Activated T-cell treated with anti-CD3 and anti-CD28 coated beads, Interleukin-2, amount 50 U/mL, for 48 hours (primary cell): ENCODE data around the gene GNL2.
"Not testable (repeated sequence)": the region's sequence is repeated elsewhere in the genome, so short reads cannot be mapped to it uniquely, and the experiment has no call there.

ENCODE experiments used
- DNase-seq, 2 experiments: peaks; one replicate each; pipeline ENCODE4 v3.0.0-alpha.2; 2020

Gene GNL2

DNA sequence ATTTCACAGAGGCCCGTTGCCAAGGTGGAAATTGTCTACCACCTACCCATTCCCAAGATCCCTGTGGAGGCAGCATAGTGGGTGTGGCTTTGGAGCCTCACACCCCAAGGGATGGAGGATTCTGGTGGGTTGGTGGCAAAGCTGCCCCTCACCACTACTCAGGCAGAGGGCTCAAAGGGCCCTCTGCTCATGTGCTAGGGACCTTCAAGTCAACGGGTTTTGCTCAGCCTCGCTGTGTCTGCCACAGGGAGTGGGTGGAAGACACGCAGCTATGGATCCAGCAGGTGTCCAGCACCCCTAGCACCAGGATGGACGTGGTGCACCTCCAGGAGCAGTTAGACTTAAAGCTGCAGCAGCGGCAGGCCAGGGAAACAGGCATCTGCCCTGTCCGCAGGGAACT, 36.7 kb downstream of the GNL2 start:
- DNase-seq, result no peak

DNA sequence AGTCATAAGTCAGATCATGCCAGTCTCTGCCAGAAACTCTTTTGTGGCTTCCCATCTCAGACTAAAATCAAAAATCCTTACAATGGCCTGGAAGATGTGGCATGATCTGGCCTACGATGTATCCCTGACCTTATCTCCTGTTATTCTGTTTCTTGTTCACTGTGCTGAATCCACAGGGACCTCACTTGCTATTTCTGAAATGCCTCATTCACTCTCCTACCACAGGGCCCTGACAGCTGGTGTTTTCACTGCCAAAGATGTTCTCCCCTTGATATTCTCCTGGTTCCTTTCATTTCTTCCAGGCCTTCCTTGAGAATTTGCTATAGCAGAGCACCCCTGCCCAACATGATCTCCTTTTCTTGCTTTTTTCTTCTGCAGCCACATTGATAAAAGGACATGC, 37.3 kb downstream of the GNL2 start:
- no peak for DNase-seq

DNA sequence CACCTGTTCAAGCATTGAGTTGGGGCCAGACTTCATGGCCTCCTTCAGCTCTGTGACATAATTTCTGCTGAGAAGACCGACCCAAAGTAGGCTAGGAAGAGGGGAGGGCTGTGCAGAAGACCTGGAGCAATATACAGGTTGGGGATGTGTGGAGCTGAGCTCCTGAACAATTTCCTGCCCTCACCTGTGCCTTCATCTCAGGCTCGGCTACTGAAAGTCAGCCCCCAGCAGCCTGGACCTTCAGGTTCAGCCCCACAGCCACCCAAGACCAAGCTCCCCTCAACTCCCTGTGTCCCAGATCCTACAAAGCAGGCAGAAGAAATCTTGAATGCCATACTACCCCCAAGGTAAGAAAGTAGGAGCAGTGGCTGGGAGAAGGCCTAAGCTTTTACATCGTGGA, 38.3 kb downstream of the GNL2 start:
- DNase-seq, result no peak

DNA sequence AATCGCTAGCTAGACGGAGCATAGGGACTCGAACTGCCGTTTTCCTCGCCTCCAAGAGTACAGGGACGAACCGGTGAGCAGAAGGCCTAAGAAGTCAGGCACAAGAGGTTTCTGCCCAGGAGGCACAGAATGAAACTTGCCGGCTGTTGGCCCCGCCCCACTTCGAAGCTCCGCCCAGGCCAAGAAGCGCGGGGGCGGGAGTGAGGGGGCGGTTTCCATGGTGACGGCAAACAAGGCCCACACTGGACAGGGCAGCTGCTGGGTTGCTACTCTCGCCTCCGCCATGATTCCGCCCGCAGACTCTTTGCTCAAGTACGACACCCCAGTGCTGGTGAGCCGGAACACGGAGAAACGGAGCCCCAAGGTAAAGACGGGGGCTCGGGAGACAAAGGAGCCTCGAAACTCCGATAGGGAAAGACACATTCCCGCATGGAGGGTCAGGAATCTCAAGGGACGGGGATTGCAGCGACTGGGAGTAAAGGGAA, 39.0 kb downstream of the GNL2 start, which contains the start of gene DNALI1:
TSS of gene DNALI1 (plus strand) at position 229 of the 485 bp plus-strand sequence. CDS start at position 284, 55 bp downstream.
- peak; percentile 55 to 63 for DNase-seq

DNA sequence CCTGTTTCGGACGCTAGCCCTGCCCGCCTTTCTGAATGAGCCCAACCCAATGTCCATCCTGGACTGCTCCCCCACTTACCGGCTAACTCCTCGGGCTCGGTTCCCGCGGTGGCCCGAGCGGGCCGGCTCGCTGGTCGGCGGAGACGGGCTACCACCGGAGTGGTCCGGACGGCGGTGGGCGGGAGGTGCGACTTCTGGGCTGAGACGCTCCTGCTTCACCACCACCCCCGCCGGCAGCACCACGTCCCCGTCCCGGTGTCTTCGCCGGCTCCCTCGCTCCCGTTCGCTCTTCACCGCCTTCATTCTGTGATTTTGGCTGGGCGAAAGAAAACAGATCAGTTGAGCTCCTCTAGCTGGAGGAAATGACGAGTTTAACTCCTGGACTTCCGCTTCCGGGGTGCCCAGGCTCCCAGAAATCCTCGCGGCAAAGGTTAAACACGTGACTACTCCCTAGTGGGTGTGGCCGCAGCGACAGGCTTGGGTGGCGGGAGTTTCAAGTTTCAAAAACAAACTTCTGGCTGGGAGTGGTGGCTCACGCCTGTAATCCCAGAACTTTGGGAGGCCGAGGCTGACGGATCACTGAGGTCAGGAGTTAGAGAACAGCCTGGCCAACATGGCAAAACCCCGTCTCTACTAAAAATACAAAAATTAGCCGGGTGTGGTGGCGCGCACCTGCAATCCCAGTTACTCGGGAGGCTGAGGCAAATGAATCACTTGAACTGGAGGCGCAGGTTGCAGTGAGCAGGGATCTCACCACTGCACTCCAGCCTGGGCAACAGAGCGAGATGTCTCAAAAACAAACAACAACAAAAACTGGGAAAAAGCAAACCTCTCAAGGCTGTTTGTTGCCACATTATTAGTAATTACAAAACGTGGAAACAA, 41.6 kb downstream of the GNL2 start, which contains the start of gene SNIP1:
TSS of gene SNIP1 (minus strand) at position 367 of the 882 bp plus-strand sequence. CDS start at position 303, 64 bp downstream.
- DNase-seq, result peak; percentile 92 to 93

DNA sequence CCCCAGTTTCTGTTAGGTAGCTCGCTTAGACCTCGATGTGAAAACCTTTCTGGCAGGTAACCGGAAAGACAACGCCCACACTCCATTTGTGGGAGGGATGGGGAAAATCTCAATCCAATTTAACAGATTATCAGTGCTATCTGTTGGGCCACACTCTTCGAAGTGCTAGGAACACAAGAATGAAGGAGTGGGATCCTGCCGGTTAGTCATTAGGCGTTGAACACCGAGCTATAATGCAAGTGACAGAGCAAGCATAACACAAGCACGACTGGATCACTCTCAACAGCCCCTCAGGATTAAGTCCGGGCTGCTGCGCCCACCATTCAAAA, 42.2 kb downstream of the GNL2 start:
- peak in 1 of 2 experiments; percentile 27 for DNase-seq

DNA sequence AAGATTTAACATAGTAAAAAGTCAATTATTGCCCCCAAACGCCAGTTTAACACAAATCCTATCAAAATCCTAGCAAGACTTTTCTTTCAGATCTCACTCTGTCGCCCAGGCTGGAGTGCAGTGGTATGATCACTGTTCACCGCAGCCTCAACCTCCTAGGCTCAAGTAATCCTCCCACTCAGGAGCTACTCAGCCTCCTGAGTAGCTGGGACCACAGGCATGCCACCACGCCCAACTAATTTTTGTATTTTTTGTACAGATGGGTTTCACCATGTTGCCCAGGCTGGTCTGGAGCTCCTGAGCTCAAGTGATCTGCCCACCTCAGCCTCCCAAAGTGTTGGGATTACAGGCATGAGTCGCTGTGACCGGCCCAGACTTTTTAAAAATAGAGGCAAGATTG, 46.4 kb downstream of the GNL2 start:
- DNase-seq, result no peak

DNA sequence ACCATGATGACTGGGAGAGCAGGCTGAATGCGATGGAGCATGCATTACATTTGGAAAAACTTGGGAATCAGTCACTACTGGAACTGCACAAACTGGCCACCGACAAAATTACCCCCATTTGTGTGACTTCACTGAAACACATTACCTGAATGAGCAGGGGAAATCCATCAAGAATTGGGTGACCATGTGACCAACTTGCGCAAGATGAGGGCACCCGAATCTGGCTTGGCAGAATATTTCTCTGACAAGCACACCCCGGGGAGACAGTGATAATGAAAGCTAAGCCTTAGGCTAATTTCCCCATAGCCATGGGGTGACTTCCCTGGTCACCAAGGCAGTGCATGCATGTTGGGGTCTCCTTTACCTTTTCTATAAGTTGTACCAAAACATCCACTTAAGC, 50.7 kb downstream of the GNL2 start:
- peak in 1 of 2 experiments; percentile 11 for DNase-seq

DNA sequence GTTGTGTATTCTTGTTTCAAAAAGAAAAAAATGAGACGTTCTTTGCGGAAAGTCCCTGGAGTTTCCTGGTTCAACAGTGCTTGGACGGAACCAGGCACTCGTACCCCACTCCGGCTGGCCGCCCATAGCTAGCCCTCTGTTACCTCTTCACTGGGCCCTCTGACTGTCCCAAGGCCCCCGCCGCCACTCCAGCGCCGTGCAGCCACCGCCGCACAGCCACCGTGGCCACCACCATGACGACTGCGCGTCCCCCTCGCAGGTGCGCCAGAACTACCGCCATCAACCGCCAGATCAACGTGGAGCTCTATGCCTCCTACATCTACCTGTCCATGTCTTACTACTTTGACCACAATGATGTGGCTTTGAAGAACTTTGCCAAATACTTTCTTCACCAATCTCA, 51.2 kb downstream of the GNL2 start:
- peak in 1 of 2 experiments; percentile 13 for DNase-seq

DNA sequence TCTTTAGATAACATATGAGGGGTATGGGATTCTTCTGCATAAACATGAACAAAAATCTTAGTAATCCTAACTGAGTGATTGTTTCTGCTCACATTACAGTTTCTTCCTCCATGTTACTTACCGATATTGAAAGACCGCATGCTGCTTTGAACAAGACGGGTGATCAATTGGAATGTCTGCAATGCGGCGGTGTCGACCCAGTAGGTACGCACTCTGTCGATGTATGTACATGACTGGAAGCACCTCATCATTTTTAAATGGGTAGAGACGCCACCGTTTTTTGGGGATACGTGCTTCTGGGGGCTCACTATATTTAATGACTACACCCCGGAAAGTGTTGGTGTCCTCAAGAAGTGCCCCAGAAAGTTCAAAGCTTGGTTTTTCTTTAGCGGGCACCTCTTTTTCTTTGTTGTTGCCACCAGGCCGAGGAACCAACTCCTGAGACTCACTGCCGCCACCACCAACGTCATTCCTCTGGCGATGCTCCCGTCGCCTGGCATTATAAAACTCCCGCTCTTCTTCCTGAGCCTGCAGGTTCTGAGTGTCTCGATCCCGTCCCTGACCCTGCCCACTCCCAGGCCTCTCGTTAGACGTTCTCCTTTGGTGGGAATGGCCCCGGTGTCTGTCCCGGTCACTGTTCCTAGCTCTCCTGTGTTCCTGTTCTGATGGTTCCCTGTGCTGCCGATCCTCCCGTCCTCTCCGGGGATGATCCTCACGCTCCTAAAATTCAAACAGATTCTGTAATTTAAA, 55.5 kb downstream of the GNL2 start:
- DNase-seq, result no peak

DNA sequence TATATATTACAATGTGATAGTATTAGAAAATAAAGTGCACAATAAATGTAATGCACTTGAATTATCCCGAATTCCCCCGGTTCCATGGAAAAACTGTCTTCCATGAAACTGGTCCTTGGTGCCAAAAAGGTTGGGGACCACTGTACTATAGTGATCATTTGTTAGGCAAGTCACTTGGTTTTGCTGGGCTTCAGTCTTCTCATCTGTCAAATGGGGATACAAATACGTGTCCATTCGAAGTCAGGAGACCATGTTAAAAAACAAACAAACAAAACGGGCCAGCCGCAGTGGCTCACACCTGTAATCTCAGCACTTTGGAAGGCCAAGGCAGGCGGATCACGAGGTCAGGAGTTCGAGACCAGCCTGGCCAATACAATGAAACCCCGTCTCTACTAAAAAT, 56.6 kb downstream of the GNL2 start:
- DNase-seq, result not testable (repeated sequence)

DNA sequence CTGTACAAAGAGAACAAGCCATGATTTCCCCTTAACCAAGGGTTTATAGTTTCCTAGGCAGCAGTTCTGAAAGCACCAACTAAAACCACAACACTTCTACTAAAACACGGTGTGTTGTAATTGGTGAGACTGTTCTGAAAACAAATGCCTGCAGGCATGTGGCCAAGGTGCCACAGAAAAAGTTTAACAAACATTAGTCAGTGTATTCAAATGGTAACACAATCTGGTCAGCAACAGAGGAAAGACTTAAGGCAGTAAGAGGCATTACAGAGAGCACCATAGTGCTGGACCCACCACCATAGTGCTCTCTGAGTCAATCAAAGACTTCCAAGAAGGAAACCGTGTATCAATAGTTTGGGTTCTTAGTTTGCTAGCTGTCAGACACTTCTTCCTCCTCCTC, 58.4 kb downstream of the GNL2 start:
- no peak for DNase-seq

DNA sequence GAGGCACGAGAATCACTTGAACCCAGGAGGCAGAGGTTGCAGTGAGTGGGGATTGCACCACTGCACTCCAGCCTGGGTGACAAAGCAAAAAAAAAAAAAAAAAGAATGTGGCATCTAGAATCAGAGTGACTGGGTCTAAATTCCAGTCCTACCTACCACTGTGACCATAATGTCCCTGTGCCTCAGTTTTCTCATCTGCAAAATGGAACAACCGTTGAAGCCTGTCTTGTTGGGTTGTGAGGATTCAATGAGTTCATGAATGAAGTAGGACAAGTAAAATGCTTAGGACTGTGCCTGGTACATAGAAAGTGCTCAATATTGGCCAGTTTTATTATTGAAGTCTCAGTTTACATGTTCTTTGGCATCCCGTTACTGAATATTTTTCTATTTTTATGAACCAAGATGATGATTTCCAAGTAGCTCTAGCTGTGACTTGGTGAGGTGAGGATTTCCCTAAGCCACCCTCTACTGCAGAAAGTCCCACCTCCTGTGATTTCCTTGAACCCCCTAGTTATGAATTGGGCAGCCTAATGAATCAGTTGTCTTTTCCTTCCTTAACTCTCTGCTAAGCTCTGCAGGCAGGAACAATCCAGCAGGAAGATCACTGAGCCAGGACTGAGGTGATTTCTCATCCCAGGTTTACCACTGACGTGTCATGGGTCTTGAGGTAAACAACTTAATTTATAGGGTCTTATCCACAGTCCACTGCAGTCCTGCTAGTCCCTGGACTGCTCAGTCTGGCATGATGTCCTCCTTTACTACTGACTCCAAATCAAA, 62.2 kb downstream of the GNL2 start:
- DNase-seq, result no peak

DNA sequence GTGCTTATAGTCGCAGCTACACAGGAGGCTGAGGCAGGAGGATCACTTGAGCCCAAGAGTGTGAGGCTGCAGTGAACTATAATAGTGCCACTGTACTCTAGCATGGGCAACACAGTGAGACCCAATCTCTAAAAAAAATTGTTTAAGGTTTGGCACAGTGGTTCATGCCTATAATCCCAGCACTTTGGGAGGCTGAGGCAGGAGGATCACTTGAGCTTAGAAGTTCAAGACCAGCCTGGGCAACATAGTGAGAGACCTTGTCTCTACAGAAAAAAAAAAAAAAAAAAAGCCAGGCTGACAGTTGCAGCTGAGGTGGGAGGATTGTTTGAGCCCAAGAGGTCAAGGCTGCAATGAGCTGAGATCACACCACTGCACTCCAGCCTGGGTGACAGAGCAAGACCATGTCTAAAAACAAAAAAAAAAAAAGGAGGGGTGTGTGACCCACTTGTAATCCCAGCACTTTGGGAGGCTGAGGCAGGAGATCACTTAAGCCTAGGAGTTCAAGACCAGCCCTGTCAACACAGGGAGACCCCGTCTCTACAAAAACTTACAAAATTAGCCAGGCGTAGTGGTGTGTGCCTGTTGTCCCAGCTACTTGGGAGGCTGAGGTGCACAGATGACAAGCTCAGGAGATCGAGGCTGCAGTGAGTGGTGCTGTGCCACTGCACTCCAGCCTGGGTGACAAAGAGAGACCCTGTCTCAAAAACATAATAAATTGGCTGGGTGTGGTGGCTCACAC, 63.1 kb downstream of the GNL2 start:
- not testable (repeated sequence) for DNase-seq

DNA sequence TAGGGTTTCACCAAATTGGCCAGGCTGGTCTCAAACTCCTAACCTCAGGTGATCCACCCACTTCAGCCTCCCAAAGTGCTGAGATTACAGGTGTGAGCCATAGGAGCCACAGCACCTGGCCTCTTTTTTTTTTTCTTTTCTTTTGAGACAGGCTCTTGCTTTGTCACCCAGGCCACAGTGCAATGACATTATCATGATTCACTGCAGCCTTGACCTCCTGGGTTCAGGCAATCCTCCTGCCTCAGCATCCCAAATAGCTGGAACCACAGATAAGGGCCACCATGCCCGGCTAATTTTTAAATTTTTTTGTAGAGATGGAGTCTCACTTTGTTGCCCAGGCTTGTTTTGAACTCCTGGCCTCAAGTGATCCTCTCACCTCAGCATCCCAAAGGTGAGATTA, 65.8 kb downstream of the GNL2 start:
- DNase-seq, result not testable (repeated sequence)

DNA sequence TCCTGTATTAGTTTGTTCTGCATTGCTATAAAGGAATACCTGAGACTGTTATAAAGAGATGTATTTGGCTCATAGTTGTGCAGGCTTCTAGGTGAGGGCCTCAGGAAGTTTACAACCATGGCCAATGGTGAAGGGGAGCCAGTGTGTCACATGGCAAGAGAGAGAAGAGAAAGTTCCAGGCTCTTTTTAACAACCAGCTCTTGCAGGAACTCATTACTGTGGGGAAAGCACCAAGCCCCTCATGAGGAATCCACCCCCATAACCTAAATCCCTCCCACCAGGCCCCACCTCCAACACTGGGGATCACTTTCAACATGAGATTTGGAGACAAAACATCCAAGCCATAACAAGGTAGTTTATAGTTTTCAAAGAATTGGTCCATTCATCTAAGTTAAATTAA, 76.1 kb downstream of the GNL2 start:
- peak in 1 of 2 experiments; percentile 30 for DNase-seq

DNA sequence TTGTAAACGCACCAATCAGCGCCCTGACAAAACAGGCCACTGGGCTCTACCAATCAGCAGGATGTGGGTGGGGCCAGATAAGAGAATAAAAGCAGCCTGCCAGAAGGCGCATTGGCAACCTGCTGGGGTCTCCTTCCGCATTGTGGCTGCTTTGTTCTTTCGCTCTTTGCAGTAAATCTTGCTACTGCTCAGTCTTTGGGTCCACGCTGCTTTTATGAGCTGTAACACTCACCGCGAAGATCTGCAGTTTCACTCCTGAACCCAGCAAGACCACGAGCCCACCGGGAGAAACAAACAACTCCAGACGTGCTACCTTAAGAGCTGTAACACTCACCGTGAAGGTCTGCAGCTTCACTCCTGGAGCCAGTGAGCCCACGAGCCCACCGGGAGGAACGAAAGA, 76.8 kb downstream of the GNL2 start:
- DNase-seq, result peak; percentile 70 to 76

DNA sequence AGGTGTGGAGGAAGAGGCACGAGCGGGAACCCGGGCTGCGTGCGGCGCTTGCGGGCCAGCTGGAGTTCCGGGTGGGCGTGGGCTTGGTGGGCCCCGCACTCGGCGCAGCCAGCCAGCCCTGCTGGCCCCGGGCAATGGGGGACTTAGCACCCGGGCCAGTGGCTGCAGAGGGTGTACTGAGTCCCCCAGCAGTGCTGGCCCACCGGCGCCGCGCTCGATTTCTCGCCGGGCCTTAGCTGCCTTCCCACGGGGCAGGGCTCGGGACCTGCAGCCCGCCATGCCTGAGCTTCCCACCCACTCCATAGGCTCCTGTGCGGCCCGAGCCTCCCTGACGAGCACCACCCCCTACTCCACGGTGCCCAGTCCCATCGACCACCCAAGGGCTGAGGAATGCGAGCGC, 77.5 kb downstream of the GNL2 start:
- peak in 1 of 2 experiments; percentile 12 for DNase-seq

DNA sequence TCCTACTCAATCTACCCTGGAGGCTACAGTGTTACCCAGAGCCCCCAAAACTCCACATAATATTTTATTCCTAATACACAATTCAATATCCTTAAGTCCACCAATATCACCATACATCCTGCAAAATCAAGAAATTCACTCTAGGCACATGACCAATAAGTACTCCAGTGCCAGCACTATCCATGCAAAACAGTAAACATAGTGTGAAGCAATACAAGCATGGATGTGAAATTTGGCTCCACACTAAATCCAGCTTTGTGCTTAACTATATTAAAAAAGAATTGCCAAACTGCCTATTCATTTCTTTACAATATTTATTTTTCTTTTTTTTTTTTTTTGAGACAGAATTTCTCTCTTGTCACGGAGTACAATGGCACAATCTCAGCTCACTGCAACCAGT, 78.2 kb downstream of the GNL2 start:
- DNase-seq, result no peak
